Measurements from ENCODE around the gene MYO9B.

The MYO9B gene

DNA sequence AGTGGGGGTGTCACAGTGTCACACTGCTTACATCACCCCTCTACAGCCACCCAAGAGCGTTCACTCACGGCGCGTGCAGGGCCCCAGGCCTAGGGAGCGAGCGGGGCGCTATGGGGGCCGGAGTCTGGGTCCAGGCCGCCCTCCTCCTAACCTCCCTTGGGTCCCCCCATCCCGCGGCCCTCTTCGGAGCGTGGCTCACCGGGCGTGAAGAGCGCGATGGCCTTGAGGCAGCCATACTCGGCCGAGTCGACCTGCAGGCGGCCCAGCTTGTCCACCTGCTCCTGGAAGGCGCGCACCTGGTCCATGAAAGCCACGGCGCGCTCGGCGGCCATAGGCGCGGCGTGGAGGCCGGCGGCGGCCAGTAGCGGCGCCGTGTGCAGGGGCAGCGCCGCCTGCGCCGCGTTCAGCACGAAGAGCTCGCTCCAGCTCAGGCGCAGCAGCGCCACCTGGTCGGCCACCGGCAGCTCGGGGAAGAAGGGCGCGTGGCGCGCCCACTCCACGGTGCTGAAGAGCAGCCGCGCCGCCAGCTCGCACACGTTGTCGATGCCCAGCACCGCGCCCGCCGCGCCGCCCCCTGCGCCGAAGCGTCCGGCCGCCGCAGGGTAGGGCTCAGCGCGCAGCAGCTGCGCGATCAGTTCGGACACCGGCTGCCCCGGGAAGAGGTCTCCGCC is 159.9 kb downstream of the MYO9B start:
- Histone ChIP-seq H2AFZ (ENCODE audit: low read depth, low read length, severe bottlenecking) (peak overlapping the region; percentile 78), H3K36me3 (ENCODE audit: low read length) (no peaks in the 10 kb centered on the region), H4K20me1 (ENCODE audit: low read depth, low read length) (no peaks in the 10 kb centered on the region), H3K9ac (ENCODE audit: low read length) (peak overlapping the region; percentile 66), H3K27me3 (ENCODE audit: low read length) (no peaks in the 10 kb centered on the region), H3K9me3 (ENCODE audit: insufficient read depth, low read length) (no peaks in the 10 kb centered on the region), H3K27ac (ENCODE audit: low read depth, low read length) (peak overlapping the region; percentile 30; the same call in 1 of the 2 replicates), H3K79me2 (ENCODE audit: insufficient read depth, low read length) (no peaks in the 10 kb centered on the region), H3K9me2 (replicated peaks; ENCODE audit: insufficient read depth, low read length) (no peaks in the 10 kb centered on the region), H3K4me2 (ENCODE audit: low read depth, low read length, poor library complexity, severe bottlenecking) (peak overlapping the region; percentile 87), H3K4me3 (ENCODE audit: insufficient read depth, low read length, poor library complexity, severe bottlenecking) (peak overlapping the region; percentile 49), H3F3A (ENCODE audit: insufficient read depth) (0 out of 2 replicates have a peak, but pooled peaks cover 10% of the 10 kb centered on the region)
- TF ChIP-seq, protein P1, sequence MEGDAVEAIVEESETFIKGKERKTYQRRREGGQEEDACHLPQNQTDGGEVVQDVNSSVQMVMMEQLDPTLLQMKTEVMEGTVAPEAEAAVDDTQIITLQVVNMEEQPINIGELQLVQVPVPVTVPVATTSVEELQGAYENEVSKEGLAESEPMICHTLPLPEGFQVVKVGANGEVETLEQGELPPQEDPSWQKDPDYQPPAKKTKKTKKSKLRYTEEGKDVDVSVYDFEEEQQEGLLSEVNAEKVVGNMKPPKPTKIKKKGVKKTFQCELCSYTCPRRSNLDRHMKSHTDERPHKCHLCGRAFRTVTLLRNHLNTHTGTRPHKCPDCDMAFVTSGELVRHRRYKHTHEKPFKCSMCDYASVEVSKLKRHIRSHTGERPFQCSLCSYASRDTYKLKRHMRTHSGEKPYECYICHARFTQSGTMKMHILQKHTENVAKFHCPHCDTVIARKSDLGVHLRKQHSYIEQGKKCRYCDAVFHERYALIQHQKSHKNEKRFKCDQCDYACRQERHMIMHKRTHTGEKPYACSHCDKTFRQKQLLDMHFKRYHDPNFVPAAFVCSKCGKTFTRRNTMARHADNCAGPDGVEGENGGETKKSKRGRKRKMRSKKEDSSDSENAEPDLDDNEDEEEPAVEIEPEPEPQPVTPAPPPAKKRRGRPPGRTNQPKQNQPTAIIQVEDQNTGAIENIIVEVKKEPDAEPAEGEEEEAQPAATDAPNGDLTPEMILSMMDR (IDR thresholded peaks at IDR 0.05; ENCODE audit: insufficient read depth, low read length, poor library complexity, severe bottlenecking): peak; percentile 49
- TF ChIP-seq EZH2phosphoT487 (conservative IDR thresholded peaks at IDR 0.05; ENCODE audit: low read length): no peak

DNA sequence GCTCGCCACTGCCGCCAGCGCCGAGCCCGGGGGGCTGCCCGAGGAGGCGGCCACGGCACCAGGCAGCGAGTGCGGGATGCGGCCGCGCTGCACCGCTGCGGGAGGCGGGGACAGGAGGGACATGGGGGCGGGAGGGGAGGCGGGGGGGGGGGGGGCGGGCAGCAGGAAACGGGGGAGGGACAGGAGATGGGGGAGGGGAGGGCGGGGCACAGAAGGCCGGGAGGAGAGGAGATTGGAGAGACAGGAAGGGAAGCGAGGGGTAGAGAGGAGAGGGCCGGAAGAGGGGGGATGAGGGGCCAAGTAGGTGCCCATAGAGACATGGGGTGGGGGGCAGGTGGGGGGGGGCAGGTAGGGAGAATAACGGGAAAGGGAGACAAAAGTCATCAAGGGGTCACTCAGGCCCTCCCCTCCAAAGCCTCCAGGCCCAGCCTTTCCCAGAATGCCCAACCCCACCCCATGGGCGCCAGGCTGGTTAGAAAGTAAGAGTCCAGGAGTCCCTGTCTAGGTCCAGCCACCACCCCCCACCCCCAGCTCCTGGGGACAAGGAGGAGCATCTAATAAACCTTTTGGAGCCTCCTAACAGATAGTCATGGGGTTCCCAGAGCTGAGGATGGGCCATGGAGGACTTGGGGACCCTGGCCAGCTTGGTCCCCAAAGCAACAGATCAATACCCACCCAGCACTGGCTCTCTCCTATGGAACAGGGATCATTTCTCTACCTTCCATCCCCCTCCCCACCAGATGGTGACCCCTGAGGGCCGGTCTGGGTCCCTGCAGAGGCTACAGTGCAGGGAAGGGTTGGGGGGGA is 160.6 kb downstream of the MYO9B start:
- no peaks in the 10 kb centered on the region for H4K20me1 ChIP-seq (ENCODE audit: low read depth, low read length)
- no peaks in the 10 kb centered on the region for H3K9me2 ChIP-seq (replicated peaks; ENCODE audit: insufficient read depth, low read length)
- H3K27ac ChIP-seq (ENCODE audit: low read depth, low read length): no peak overlapping the region
- no peaks in the 10 kb centered on the region for H3K79me2 ChIP-seq (ENCODE audit: insufficient read depth, low read length)
- no peaks in the 10 kb centered on the region for H3K9me3 ChIP-seq (ENCODE audit: insufficient read depth, low read length)
- H3K4me3 ChIP-seq (ENCODE audit: insufficient read depth, low read length, poor library complexity, severe bottlenecking): peak overlapping the region; percentile 49
- peak overlapping the region; percentile 78 for H2AFZ ChIP-seq (ENCODE audit: low read depth, low read length, severe bottlenecking)
- H3F3A ChIP-seq (ENCODE audit: insufficient read depth): 0 out of 2 replicates have a peak, but pooled peaks cover 10% of the 10 kb centered on the region
- peak overlapping the region; percentile 66 for H3K9ac ChIP-seq (ENCODE audit: low read length)
- H3K4me2 ChIP-seq (ENCODE audit: low read depth, low read length, poor library complexity, severe bottlenecking): peak overlapping the region; percentile 87
- TF ChIP-seq, protein P1 (IDR thresholded peaks at IDR 0.05; ENCODE audit: insufficient read depth, low read length, poor library complexity, severe bottlenecking): no peak
- TF ChIP-seq EZH2phosphoT487 (conservative IDR thresholded peaks at IDR 0.05; ENCODE audit: low read length): no peak
- H3K27me3 ChIP-seq (ENCODE audit: low read length): no peaks in the 10 kb centered on the region
- H3K36me3 ChIP-seq (ENCODE audit: low read length): no peaks in the 10 kb centered on the region

DNA sequence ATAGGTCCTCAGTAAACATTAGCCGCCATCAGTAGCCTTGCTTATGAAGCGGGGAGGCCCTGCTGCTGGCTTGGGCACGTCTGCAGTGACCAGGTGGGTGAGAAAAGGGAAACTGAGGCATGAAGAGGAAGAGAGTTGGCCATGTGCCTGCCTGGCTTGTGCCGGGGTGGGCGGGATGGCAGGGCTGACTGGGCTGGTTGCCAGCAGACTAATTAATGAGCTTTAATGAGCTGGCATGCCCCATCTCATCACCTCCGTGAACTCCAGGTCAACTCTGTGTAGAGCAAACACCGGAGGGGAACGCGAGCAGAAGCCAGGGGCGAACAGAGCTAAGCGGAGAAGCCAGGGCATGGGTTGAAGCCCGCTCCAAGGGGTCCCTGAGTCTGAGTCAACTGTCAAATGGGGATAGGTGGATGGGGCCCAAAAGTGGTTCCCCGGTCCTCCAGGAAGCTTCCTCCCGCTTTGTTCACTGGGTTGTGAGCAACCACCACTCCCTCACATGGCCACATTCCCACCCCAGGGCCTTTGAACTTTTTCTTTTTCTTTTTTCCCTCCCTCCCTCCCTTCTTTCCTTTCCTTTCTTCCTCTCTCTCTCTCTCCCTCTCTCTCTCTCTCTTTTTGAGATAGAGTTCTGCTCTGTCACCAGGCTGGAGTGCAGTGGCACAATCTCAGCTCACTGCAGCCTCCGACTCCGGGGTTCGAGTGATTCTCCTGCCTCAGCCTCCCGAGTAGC is 161.4 kb downstream of the MYO9B start:
- H3K27ac ChIP-seq (ENCODE audit: low read depth, low read length): no peak overlapping the region
- no peak overlapping the region for H3K4me3 ChIP-seq (ENCODE audit: insufficient read depth, low read length, poor library complexity, severe bottlenecking)
- H4K20me1 ChIP-seq (ENCODE audit: low read depth, low read length): no peaks in the 10 kb centered on the region
- H3K4me2 ChIP-seq (ENCODE audit: low read depth, low read length, poor library complexity, severe bottlenecking): no peak overlapping the region
- no peaks in the 10 kb centered on the region for H3K9me3 ChIP-seq (ENCODE audit: insufficient read depth, low read length)
- H3K27me3 ChIP-seq (ENCODE audit: low read length): no peaks in the 10 kb centered on the region
- no peak overlapping the region for H3K9ac ChIP-seq (ENCODE audit: low read length)
- H3K79me2 ChIP-seq (ENCODE audit: insufficient read depth, low read length): no peaks in the 10 kb centered on the region
- H3K9me2 ChIP-seq (replicated peaks; ENCODE audit: insufficient read depth, low read length): no peaks in the 10 kb centered on the region
- TF ChIP-seq EZH2phosphoT487 (conservative IDR thresholded peaks at IDR 0.05; ENCODE audit: low read length): no peak
- TF ChIP-seq, protein P1 (IDR thresholded peaks at IDR 0.05; ENCODE audit: insufficient read depth, low read length, poor library complexity, severe bottlenecking): no peak
- H3F3A ChIP-seq (ENCODE audit: insufficient read depth): 0 out of 2 replicates have a peak, but pooled peaks cover 10% of the 10 kb centered on the region
- no peaks in the 10 kb centered on the region for H3K36me3 ChIP-seq (ENCODE audit: low read length)
- H2AFZ ChIP-seq (ENCODE audit: low read depth, low read length, severe bottlenecking): no peak overlapping the region
